Glomerular visceral epithelial cell (primary cell): ENCODE measurements around the gene LAMC3.
A peak's percentile ranks its signal among the peaks of the same experiment; 100 is the strongest.

Source experiments
- DNase-seq: peaks from one replicate; pipeline ENCODE4 v3.0.0-alpha.2; 2016; ENCODE audit errors: extremely low spot score

LAMC3 gene

GRCh38 chr9:131045300-131046092 lies 36.5 kb downstream of the LAMC3 start:
- DNase-seq: no peak

GRCh38 chr9:131046093-131046380 lies 37.1 kb downstream of the LAMC3 start:
- no peak for DNase-seq

GRCh38 chr9:131046581-131047202 lies 37.7 kb downstream of the LAMC3 start:
- DNase-seq: peak; percentile 70

- DNase-seq: no peak
Measured at GRCh38 chr9:131048332-131048731, 39.4 kb downstream of the LAMC3 start.

GRCh38 chr9:131048820-131049219 lies 39.8 kb downstream of the LAMC3 start:
- DNase-seq: no peak

- DNase-seq: no peak
Measured at GRCh38 chr9:131049829-131050715, 41.1 kb downstream of the LAMC3 start.

- no peak for DNase-seq
Measured at GRCh38 chr9:131050831-131051230, 41.9 kb downstream of the LAMC3 start.

GRCh38 chr9:131051592-131052517 lies 42.9 kb downstream of the LAMC3 start:
- DNase-seq: no peak

- DNase-seq: no peak
Measured at GRCh38 chr9:131053896-131054295, 44.9 kb downstream of the LAMC3 start.

- DNase-seq: no peak
Measured at GRCh38 chr9:131056781-131057506, 48.0 kb downstream of the LAMC3 start.

GRCh38 chr9:131060900-131061630 lies 52.1 kb downstream of the LAMC3 start:
- no peak for DNase-seq

GRCh38 chr9:131062969-131063368 lies 54.0 kb downstream of the LAMC3 start:
- no peak for DNase-seq

GRCh38 chr9:131065599-131065998 lies 56.6 kb downstream of the LAMC3 start:
- DNase-seq: no peak

- no peak for DNase-seq
Measured at GRCh38 chr9:131067625-131068024, 58.7 kb downstream of the LAMC3 start.

GRCh38 chr9:131068076-131068816 lies 59.3 kb downstream of the LAMC3 start:
- no peak for DNase-seq

GRCh38 chr9:131069699-131070098 lies 60.7 kb downstream of the LAMC3 start:
- DNase-seq: no peak

GRCh38 chr9:131072107-131072870 lies 63.3 kb downstream of the LAMC3 start:
- no peak for DNase-seq

- DNase-seq: no peak
Measured at GRCh38 chr9:131072871-131073237, 63.9 kb downstream of the LAMC3 start.
